Myometrial cell (primary cell): Measurements from ENCODE around the gene ASNS. TPM values are rescaled to one million over a fixed set of nuclear protein-coding genes. Genes with fewer than 3 reads are reported as not detected.

Experiments used
- total RNA-seq: library from RNA; depleted of rRNA; stranded (reverse); fragments of >200 nt; gene quantifications from 2 replicates; pipeline ENCODE4 v1.2.3, GENCODE V29; 2015

The ASNS gene
- total RNA-seq, result 114 and 122 TPM in 2 replicates

GRCh38 chr7:97872025-97872669 lies at the start of gene ASNS:
ASNS (minus strand) TSS chr7:97872408; CDS start chr7:97869156, 3,252 bp downstream.

Other genes starting within 250 kb of the ASNS start
- gene TAC1, start 140.3 kb downstream of the ASNS start, total RNA-seq, result not detected in 2 replicates
- not detected in 2 replicates for gene OCM2, start 117.8 kb upstream of the ASNS start, total RNA-seq
- gene LMTK2, start 234.5 kb upstream of the ASNS start, total RNA-seq, result 3.5 and 4.8 TPM in 2 replicates